Fibroblast of pulmonary artery (primary cell): ENCODE measurements around the gene KLF15.

ENCODE experiments used
- DNase-seq: peaks from one replicate; pipeline ENCODE4 v3.0.0-alpha.2; 2010; ENCODE audit warnings: low read depth
- H3K4me3 ChIP-seq: replicated peaks from 2 replicates; pipeline ENCODE4 v1.5.1; 2011; ENCODE audit warnings: low read depth, mild to moderate bottlenecking, control low read depth, low read length, moderate library complexity
- TF ChIP-seq, protein P1 (sequence below): IDR thresholded peaks from 2 replicates; pipeline ENCODE4 v1.5.1; 2011; ENCODE audit warnings: mild to moderate bottlenecking, control low read depth, low read length, inconsistent platforms; ENCODE audit errors: missing control alignments

Gene KLF15

DNA sequence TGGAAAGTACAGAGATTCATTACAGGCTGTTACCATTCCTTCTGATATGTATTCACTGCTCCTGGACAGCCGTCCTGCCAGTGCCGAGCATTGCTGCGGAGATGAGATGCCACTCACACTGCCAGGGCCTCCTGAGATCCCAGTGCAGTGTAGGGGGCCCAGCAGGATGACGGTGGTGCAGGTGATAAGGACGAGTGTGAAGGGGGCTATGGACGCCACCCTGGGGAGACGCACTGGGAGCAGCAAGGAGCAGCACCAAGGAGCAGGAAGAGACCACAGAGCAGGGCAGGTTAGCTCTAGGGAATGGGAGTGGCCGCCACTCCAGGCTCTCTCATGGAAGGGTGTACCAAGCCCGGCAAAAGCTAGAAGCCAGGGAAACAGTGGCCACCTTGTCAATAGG is 4.0 kb upstream of the KLF15 start:
- DNase-seq: no peak
- TF ChIP-seq, protein P1, sequence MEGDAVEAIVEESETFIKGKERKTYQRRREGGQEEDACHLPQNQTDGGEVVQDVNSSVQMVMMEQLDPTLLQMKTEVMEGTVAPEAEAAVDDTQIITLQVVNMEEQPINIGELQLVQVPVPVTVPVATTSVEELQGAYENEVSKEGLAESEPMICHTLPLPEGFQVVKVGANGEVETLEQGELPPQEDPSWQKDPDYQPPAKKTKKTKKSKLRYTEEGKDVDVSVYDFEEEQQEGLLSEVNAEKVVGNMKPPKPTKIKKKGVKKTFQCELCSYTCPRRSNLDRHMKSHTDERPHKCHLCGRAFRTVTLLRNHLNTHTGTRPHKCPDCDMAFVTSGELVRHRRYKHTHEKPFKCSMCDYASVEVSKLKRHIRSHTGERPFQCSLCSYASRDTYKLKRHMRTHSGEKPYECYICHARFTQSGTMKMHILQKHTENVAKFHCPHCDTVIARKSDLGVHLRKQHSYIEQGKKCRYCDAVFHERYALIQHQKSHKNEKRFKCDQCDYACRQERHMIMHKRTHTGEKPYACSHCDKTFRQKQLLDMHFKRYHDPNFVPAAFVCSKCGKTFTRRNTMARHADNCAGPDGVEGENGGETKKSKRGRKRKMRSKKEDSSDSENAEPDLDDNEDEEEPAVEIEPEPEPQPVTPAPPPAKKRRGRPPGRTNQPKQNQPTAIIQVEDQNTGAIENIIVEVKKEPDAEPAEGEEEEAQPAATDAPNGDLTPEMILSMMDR: no peak
- no peak overlapping the region for H3K4me3 ChIP-seq

DNA sequence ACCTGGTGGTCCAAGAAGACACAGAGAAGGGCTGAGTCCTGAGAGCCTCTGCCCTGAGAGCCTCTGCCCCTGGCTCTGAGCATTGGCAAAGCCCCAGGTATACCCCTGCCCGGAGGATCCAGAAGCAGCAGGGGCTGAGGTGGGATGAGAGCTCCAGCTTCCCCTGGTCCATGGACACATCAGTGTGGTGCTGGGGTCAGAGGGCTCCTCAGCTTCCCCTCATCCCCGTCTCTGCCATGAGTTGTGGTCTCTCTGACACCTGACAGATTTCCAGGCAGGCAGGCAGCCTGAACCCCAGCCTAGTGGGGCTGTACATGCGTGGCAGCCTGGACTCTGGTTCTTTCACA is 3.5 kb upstream of the KLF15 start:
- DNase-seq: no peak
- TF ChIP-seq, protein P1: no peak
- H3K4me3 ChIP-seq: no peak overlapping the region

GRCh38 chr3:126360046-126360713 is 3.0 kb upstream of the KLF15 start:
- TF ChIP-seq, protein P1: no peak
- DNase-seq: no peak
- H3K4me3 ChIP-seq: no peak overlapping the region

GRCh38 chr3:126358816-126359181 is 1.6 kb upstream of the KLF15 start:
- H3K4me3 ChIP-seq: no peak overlapping the region
- TF ChIP-seq, protein P1: no peak
- no peak for DNase-seq

DNA sequence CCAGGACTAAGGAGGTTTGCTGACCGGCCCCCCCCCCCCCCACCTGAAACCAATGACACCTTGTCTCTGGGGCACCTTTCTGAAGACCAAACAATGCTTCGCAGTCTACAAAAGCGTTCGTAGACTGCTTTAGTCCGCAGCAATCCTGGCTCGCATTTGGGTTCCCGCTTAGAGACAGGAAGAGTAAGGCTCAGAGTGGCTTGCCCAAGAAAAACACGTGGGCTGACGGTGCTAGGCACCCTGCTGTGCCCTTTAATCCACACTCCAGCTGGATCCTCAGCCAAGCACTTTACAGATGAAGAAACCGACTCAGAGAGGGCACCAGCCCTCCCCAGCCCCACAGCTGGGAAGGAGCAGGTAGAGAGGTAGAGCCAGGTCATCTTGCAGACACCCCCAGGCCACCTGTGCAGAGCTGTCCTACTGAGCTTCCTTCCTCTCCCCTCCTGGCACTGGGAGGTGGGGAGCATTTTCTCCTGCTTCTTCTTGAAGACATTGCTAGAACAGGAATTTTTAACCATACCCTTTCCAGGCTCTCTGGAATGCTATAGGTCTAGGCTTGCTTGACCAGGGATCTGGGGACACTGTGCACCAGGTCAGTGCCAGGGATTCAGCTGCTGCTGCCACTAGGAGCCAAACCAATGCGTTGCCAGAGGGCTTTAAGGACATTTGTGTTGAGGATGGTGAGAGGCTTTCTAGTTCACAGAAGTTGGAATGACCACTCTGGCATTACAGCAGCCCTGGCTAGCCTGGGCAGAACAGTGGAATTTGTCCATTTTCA is 1.0 kb upstream of the KLF15 start:
- no peak for DNase-seq
- TF ChIP-seq, protein P1: no peak
- H3K4me3 ChIP-seq: peak overlapping the region; percentile 61

DNA sequence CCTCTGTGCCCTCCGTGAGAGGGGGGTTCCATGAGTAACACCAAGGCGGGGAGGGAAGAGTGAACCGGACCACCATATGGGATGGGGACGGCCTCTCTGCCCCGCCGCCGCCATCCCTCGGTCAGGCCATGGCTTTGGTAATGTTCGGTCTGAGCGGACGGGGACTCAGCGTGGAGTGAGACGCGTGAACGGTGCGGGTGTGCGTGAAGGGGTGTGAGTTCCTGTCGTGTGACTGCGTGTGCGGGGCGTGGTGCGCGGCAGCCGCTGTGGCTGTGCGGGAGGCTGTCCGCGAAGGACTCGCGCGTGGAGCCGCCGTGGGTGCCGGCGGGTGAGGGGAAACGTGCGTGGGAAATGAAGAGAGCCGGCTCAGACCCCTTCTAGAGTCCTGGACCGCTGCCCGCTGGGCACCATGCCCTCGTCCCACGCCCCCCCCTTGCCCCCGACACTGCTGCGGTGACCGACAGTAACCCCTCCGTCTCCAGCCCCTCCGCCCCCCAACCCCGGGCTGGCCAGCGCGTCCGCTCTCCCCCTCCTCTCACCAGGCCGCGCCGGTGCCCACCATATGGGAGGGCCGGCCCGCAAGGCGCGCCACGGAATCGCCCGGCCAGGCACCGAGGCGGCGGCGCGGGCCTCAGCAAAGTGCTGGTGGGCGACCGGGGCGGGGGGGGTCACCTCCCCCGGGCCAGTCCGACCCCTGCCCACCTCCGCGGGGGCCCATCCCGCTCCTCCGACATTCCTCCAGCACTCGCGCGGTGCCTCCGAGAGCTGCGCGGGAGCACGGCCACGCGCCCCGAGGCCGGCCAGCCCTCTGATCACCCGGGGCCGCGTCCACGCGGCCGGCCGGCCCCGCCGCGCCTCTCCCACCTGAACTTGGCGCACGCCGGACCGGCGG is 589 bp downstream of the KLF15 start:
- peak; percentile 11 for DNase-seq
- H3K4me3 ChIP-seq: peak overlapping the region; percentile 69
- TF ChIP-seq, protein P1: no peak
